Loucy (cell line): Measurements from ENCODE around the gene TRIM58.

Experiments used
- EZH2phosphoT487 ChIP-seq: fragments of 200-600 bp; IDR thresholded peaks from 2 replicates; pipeline ENCODE4 v1.6.1; 2018; ENCODE audit warnings: antibody characterized with exemption, mild to moderate bottlenecking, moderate library complexity, borderline replicate concordance
- TF ChIP-seq, protein P1 (sequence below): fragments of 200-600 bp; sonication (generic); conservative IDR thresholded peaks from 2 replicates; pipeline ENCODE4 v1.5.1; 2014; ENCODE audit warnings: mild to moderate bottlenecking, antibody characterized with exemption, low read length

DNA sequence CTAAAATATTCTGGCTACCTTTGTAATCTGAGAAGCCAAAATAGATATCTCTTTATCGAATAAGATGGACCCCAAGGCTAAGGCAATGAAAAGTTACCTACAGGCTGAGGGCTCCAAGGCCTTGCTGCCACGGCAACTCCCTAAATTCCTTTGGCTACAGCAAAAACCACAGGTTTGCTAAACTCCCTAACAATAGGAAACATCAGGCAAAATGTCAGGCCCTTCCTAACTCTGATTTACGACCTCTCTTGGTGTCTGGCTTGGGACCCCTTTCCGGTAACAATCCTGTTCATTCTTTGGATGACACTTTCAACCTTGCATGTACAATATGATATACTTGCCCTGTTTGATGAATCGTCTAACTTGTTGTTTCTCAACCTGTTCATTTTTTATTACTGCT is 51.8 kb downstream of the TRIM58 start:
- TF ChIP-seq, protein P1, sequence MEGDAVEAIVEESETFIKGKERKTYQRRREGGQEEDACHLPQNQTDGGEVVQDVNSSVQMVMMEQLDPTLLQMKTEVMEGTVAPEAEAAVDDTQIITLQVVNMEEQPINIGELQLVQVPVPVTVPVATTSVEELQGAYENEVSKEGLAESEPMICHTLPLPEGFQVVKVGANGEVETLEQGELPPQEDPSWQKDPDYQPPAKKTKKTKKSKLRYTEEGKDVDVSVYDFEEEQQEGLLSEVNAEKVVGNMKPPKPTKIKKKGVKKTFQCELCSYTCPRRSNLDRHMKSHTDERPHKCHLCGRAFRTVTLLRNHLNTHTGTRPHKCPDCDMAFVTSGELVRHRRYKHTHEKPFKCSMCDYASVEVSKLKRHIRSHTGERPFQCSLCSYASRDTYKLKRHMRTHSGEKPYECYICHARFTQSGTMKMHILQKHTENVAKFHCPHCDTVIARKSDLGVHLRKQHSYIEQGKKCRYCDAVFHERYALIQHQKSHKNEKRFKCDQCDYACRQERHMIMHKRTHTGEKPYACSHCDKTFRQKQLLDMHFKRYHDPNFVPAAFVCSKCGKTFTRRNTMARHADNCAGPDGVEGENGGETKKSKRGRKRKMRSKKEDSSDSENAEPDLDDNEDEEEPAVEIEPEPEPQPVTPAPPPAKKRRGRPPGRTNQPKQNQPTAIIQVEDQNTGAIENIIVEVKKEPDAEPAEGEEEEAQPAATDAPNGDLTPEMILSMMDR, result no peak
- TF ChIP-seq EZH2phosphoT487, result no peak
